Measurements from ENCODE around the gene PFKP. TPM values are rescaled to one million over a fixed set of nuclear protein-coding genes. Genes with fewer than 3 reads are reported as not detected.

PFKP gene
- polyA plus RNA-seq, 2 of the 4 experiments (the other 2 are of a cell fraction): 164 to 279 TPM

DNA sequence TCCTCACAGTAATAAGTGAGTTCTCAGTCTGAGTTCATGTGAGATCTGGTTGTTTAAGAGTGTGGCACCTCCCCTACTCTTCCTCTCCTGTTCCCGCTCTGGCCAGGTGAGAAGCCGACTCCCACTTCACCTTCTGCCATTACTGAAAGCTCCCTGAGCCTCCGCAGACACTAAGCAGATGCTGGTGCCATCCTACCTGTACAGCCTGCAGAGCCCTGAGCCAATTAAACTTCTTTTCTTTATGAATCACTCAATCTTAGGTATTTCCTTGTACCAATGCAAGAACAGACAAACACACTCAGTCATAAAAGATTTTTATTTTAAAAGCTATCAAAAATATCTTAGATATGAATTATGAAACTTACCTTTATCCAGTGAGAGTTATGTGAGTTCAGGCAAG is 39.5 kb upstream of the PFKP start:
- Histone ChIP-seq H3K4me3 (no peak overlapping the region), H3K9me3 (peaks cover 11% of the 10 kb centered on the region; the same call in 2 of the 3 replicates), H3K4me2 (no peak overlapping the region), H3K27ac (no peak overlapping the region), H3K4me1 (no peaks in the 10 kb centered on the region)
- TF ChIP-seq, protein P1, sequence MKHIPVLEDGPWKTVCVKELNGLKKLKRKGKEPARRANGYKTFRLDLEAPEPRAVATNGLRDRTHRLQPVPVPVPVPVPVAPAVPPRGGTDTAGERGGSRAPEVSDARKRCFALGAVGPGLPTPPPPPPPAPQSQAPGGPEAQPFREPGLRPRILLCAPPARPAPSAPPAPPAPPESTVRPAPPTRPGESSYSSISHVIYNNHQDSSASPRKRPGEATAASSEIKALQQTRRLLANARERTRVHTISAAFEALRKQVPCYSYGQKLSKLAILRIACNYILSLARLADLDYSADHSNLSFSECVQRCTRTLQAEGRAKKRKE (CRISPR knock-in tag; IDR thresholded peaks at IDR 0.05; ENCODE audit: low read depth): no peak
- TF ChIP-seq JUNB (IDR thresholded peaks at IDR 0.05) (no peak), CBX8 (IDR thresholded peaks at IDR 0.05) (no peak), FOXS1 (CRISPR knock-in tag; IDR thresholded peaks at IDR 0.05) (no peak), HOXB5 (CRISPR knock-in tag; IDR thresholded peaks at IDR 0.05) (no peak), NFE2L2 (conservative IDR thresholded peaks at IDR 0.05; ENCODE audit: low read length) (no peak), ESRRA (IDR thresholded peaks at IDR 0.05; ENCODE audit: borderline replicate concordance, low read length) (no peak)
- TF ChIP-seq, protein P2, sequence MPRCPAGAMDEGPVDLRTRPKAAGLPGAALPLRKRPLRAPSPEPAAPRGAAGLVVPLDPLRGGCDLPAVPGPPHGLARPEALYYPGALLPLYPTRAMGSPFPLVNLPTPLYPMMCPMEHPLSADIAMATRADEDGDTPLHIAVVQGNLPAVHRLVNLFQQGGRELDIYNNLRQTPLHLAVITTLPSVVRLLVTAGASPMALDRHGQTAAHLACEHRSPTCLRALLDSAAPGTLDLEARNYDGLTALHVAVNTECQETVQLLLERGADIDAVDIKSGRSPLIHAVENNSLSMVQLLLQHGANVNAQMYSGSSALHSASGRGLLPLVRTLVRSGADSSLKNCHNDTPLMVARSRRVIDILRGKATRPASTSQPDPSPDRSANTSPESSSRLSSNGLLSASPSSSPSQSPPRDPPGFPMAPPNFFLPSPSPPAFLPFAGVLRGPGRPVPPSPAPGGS (IDR thresholded peaks at IDR 0.05): no peak
- 62% methylated on average over 3 of the region's 3 CpGs for WGBS (ENCODE audit: missing lambda C conversion rate)
- DNase-seq (ENCODE audit: low read depth in 1 of 2, low spot score in 1 of 2) (no peak), FAIRE-seq (no peak), ATAC-seq (no peak)
- POLR2A ChIA-PET: no interaction called here
- CTCF ChIA-PET: interaction anchor here (1.0 to 1.2 kb wide), 2 partner anchors 11 to 16 kb away, joined by 3 read pairs; no protein-coding TSS in a partner anchor

GRCh38 chr10:3028441-3028840 is 38.9 kb upstream of the PFKP start:
- no peak for ATAC-seq

More at GRCh38 chr10:3028441-3028840, 38.9 kb upstream of the PFKP start:
- CTCF ChIA-PET: interaction anchor here (1.0 to 1.2 kb wide), 2 partner anchors 11 to 15 kb away, joined by 3 read pairs; no protein-coding TSS in a partner anchor
- no peak for TF ChIP-seq SMC3 (IDR thresholded peaks at IDR 0.05)
- TF ChIP-seq CTCF (IDR thresholded peaks at IDR 0.05): no peak
- no peak for TF ChIP-seq ESRRA (IDR thresholded peaks at IDR 0.05; ENCODE audit: borderline replicate concordance, low read length)
- TF ChIP-seq RFX5 (IDR thresholded peaks at IDR 0.05): no peak
- no peak for TF ChIP-seq CEBPB (IDR thresholded peaks at IDR 0.05)
- no peak for TF ChIP-seq RNF2 (IDR thresholded peaks at IDR 0.05; ENCODE audit: borderline replicate concordance, low read depth)
- TF ChIP-seq JUN (IDR thresholded peaks at IDR 0.05): no peak
- no peak for TF ChIP-seq RCOR1 (IDR thresholded peaks at IDR 0.05; ENCODE audit: low read depth, low read length)
- TF ChIP-seq GATA3 (IDR thresholded peaks at IDR 0.05; ENCODE audit: borderline replicate concordance): no peak
- no peak for TF ChIP-seq CBX8 (IDR thresholded peaks at IDR 0.05)
- no peak for TF ChIP-seq EHMT2 (IDR thresholded peaks at IDR 0.05; ENCODE audit: low read depth)
- TF ChIP-seq, protein P1 (CRISPR knock-in tag; IDR thresholded peaks at IDR 0.05; ENCODE audit: low read depth): no peak
- no peak for TF ChIP-seq HDAC2 (IDR thresholded peaks at IDR 0.05)
- TF ChIP-seq, protein P2 (IDR thresholded peaks at IDR 0.05): no peak
- WGBS (ENCODE audit: missing lambda C conversion rate): 67% methylated on average over 11 of the region's 11 CpGs
- Histone ChIP-seq H3K27ac (no peak overlapping the region), H3K4me3 (no peak overlapping the region), H3K4me1 (no peaks in the 10 kb centered on the region), H3K9me3 (peaks cover 8% of the 10 kb centered on the region; the same call in 2 of the 3 replicates), H3K4me2 (no peak overlapping the region)
- DNase-seq (ENCODE audit: low read depth in 1 of 2, low spot score in 1 of 2) (no peak), FAIRE-seq (no peak)
- POLR2A ChIA-PET: no interaction called here

All from A549 (cell line).